NCI-H446 treated with DMSO at 0.1 percent for 48 hours (cell line): Measurements from ENCODE around the gene RPL10.

Experiments used
- DNase-seq: peaks from one replicate; lab custom pipeline; 2025; lab: John Stamatoyannopoulos, UW

Gene RPL10

DNA sequence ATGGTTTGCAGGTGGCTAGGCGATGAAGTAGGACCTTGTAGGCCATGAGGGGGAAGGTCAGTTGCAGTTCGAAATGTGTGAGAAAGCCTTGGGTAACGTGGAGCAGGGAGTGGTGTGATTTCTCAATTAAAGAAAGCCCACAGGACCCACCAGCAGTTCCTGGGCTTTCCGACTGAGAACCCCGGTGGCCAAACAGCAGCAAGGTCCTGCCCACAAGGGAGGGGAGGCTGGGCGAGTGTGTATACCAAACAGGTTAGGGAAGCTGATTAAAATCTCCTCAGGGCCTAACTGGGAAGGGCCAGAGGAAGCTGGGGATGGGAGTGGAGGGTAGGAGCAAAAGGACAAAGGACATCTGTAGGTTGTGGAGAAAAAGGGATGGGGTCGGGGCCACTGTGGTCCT, 32.7 kb downstream of the RPL10 start:
- no peak for DNase-seq

DNA sequence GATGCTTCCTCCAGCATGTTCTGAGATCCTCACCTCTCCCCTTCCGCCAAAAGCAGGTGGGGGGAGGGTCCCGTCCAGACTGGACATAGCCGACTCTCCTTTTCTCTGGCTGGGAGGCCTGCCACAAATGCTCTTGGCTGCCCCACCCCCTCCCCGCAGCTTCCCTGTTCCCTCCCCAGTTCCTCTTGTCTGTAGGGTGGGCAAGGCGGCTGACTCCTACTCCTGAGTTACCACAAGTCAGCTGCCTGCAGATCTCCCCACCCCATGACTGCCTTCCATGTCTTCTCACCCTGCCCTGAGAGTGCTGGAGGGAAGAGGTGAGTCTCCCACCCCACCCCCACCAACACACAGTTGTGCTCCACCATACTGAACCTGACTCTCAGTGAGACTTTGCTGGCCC, 33.2 kb downstream of the RPL10 start:
- no peak for DNase-seq

DNA sequence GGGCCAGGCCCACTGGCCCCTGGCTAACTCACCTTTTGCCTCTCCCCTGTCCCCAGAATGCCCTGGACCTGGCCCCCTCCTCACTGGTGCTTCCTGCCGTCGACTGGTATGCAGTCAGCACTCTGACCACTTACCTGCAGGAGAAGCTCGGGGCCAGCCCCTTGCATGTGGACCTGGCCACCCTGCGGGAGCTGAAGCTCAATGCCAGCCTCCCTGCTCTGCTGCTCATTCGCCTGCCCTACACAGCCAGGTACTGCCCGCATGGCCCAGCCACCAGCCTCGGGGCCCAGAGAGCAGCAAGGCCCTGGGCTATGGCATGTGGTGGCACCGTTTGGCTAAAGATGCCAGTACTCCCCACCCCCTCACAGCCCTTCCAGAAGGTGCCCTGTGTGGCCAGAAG, 34.0 kb downstream of the RPL10 start:
- no peak for DNase-seq

DNA sequence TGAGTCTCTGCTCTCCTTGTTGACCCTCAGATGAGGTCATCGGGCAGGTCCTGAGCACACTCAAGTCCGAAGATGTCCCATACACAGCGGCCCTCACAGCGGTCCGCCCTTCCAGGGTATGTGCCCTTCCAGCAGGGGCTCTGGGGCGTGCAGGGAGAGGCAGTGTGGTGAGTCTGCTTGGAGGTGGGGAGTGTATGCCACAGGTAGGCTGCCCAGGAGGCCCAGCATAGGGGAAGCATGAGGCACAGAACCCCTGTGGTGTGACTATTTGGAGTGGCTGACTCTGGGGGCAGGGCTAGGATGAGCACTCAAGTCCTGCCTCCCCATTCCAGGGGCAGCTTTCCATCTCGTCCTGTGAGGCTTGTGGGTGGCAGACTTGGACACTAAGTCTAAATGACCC, 35.4 kb downstream of the RPL10 start:
- no peak for DNase-seq

DNA sequence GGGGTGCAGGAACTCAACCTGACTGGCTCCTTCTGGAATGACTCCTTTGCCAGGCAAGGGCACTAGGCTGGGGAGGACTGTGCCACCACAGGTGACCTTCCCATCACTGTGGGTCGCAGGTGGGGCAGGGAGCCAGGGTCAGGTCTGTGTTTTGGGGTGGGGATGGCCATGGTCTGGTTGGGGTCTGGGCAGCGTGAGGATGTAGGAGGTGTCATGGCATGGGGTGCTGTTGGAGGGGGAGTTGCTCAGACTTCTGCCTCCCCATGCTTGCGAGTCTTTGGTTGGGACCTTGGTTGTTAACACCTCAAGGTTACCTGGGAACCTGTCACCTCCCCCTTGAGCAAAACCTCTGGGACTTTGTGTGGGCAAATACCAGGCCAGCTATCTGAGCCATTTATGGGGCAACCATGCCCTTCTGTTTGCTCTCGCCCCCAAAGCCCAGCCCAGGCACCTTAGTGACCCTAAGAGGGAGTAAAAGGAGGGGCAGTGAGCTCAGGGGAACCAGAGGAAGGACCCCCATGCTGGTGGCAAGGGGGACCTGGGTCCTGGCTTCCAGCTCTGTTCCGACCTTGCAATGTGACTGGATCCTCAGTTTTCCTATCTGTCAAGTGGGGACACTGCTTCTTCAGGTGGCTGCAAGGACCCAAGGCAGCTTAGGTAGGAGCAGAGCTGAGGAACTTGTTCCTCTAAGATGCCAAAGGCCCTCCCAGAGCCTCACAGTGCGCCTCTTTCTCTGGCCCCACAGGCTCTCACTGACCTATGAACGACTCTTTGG, 36.4 kb downstream of the RPL10 start:
- no peak for DNase-seq

DNA sequence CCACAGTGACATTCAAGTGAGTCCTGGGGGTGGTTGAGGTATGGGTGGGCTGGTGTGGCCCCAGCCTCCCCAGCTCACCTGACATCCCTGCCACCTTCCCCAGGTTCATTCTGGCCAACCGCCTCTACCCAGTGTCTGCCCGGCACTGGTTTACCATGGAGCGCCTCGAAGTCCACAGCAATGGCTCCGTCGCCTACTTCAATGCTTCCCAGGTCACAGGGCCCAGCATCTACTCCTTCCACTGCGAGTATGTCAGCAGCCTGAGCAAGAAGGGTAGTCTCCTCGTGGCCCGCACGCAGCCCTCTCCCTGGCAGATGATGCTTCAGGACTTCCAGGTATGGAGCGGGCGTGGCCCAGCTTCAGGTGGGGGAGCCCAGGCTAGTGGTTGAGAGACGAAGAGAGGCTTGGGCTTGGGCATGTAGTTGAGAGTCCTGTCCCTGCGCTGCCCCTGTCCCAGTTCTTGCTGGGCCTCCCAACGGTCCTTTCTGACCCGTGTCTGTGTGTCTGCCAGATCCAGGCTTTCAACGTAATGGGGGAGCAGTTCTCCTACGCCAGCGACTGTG, 37.1 kb downstream of the RPL10 start:
- DNase-seq, result no peak

DNA sequence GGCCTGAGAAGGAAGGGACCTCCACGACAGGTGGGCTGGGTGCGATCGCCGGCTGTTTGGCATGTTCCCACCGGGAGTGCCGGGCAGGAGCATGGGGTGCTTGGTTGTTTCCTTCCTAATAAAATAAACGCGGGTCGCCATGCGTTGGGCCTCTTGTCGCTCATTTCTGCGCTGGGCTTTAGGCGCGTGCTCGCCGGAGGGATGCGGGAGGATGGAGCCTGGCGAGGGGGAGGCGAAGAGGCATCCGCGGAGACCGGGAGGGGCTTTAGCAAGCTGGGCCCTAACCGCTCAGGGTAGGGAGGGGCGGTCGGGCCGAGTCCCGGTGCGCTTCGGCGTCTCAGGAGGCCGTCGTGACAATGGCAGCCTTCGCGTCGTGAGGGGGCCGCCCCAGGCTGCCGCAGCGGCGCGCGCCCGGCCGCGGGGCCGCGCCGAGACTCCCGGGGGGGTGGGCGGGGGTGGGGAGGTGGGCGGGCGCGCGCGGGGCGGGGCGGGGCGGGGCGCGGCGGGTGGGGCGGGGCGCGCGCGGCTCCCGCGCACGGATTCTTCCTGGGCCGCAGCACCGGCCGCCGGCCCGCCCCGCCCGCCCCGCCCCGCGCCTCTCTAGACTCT, 38.3 kb downstream of the RPL10 start:
- no peak for DNase-seq

DNA sequence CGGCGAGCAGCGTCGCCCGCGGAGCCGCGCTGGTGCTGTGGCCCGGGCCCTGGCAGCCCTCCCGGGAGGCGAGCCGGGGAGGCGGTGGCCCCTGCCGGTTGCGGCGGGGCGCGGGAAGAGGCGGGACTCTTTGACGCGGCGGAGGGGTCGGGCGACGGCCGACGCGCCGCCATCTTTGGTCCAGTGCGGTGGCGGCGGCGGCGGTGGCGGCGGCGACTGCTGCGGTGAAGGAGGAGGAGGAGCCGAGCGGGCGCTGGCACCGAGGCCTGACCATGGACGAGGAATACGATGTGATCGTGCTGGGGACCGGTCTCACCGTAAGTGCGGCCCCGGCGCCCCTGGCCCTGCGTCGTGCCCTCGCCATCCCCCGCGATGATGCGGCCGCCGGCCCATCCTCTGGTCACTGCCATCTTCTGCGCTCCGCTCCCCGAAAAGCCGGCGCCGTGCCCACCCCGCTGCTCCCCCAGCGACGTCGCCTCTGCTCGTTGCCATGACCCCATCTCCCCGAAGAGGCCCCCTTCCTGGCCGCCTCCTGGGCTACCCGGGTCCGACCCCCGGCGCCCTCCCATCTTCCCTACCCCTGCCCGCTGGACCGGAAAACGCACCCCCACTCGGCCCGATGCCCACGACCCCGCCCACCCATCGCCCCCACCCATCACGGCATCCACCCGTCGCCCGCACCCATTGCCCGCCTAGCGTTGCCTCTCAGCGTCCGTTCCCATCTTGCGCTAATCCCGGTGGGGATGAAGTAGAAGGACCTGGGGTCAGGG, 39.0 kb downstream of the RPL10 start, which contains the start of gene GDI1:
GDI1 (plus strand) TSS at position 172 of the 770 bp plus-strand sequence; CDS start at position 273, 101 bp downstream.
- no peak for DNase-seq

DNA sequence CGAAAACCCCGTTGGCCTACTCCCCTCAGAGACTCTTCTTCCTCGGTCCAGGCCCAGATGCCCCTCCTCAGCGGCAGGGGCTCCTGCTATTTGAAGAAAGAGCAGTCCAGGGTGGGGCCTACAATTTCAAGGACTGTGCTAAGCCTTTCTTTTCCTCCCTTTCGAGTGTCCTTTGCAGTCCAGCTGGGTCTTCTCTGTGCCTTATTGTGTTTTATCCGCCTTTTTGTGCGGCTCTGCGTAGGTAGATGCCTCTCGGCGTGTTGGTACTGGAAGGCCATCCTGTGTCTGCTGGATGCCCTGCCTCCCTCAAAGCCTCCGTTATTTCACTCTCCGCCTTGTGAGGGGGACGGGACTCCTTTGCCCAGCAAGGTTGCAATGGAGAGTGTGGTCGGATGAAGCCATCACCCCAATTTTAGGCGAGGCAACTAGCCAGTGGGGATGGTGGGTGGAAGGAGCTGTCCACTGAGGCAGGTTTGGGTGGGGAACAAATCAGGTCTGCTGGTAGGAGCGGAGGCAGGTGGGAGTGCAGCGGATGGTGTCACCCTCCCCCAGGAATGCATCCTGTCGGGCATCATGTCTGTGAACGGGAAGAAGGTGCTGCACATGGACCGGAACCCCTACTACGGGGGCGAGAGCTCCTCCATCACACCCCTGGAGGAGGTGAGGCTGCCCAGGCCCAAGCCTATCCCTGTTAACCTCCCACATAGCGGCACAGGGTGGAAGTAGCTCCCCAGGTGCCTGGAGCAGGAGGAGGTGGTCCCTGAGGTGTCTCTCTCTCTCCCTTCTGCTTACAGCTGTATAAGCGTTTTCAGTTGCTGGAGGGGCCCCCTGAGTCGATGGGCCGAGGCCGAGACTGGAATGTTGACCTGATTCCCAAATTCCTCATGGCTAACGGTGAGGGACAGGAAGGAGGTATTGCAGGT, 40.1 kb downstream of the RPL10 start:
- no peak for DNase-seq

DNA sequence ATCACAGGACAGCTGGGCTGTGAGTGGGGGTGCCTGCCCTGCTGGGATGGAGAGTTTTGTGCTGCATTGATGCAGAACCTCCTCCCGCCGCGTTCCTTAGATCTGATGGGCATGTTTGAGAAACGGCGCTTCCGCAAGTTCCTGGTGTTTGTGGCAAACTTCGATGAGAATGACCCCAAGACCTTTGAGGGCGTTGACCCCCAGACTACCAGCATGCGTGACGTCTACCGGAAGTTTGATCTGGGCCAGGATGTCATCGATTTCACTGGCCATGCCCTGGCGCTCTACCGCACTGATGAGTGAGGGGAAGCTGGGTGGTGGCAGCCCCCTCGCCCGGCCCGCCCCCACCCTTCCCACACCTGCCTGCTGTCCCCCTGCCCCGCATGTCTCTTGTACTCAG, 41.7 kb downstream of the RPL10 start:
- DNase-seq, result no peak

DNA sequence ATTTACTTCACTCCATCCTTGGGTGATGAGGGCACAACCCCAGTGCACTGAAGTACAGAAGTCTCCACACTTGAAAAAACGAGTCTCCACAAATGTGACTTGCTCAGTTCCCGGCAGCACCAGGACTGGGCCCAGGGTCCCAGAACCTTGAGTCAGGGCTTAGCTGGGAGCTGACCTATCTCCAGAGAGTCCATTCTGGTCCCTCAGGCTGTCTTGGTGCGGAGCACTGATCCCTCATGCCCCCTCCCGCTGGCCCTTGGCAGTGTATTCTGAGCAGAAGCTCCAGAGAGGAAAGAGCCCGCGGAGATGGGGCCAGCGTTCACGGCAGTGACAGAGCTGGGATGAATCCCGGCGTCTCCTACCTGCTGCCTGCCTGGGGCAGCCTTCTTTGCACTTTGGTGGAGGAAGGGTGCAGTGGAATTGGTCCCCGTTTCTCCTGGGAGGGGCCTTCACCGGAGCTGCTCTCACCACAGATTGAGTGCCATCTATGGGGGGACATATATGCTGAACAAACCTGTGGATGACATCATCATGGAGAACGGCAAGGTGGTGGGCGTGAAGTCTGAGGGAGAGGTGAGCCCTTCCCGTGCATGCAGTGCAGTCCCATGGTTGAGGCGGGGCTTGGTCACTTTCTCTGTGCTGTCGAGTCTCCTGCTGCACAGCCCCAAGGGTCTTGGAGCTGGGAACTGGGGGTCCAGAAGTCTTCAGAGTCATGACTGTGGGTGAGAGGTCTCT, 42.6 kb downstream of the RPL10 start:
- no peak for DNase-seq

DNA sequence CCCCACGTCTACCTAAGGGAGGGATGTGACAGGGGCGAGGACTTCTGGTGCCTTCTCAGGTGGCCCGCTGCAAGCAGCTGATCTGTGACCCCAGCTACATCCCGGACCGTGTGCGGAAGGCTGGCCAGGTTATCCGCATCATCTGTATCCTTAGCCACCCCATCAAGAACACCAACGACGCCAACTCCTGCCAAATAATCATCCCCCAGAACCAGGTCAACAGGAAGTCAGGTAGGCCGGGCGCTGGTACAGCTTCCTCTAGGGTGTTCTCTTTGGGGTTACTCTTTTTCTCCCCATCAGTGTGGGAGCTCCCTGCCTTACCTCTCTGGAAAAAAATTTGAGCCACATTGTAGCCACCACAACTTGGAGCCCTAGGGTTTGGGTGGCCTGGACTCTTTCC, 43.4 kb downstream of the RPL10 start:
- no peak for DNase-seq

DNA sequence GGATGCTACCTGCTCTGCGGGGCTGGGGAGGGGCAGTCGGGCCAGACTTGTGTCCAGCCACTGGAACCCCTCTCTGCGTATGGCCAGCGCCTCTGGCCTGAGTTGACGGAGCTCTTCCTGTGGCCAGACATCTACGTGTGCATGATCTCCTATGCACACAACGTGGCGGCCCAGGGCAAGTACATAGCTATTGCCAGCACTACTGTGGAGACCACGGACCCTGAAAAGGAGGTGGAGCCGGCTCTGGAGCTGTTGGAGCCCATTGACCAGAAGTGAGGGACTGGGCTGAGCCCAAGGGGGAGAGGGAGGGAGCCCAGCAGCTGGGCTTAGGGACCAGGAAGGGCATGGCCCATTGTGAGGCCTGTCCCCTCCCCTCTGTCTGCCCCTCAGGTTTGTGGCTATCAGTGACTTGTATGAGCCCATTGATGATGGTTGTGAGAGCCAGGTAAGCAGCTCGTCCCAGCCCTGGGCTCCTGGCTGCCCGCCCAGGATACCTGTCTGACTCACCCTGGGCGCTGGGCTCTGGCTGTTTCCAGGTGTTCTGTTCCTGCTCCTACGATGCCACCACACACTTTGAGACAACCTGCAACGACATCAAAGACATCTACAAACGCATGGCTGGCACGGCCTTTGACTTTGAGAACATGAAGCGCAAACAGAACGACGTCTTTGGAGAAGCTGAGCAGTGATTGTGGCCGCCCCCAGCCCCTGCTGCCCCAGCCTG, 44.0 kb downstream of the RPL10 start:
- no peak for DNase-seq

DNA sequence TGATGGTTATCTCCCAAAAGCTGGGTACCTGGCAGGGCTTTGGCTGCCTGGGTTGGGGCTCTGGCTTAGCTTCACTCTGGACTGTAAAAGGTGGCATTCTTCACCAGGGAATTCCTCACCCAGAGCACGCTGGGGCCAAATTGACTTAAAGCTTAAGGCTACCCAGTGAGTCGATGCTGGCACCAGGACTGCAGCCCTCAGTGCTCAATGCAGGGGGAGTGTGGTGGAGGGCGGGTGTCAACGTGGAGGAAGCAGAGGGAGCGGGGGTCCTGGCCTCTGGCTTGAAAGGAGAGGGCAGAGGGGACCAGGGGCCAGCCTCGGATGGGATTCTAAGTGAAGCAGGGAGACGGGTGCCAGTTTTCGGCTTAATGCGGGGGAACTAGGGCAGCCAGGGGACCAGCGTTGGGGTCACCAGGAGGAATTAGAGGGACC, 45.3 kb downstream of the RPL10 start:
- DNase-seq, result no peak

DNA sequence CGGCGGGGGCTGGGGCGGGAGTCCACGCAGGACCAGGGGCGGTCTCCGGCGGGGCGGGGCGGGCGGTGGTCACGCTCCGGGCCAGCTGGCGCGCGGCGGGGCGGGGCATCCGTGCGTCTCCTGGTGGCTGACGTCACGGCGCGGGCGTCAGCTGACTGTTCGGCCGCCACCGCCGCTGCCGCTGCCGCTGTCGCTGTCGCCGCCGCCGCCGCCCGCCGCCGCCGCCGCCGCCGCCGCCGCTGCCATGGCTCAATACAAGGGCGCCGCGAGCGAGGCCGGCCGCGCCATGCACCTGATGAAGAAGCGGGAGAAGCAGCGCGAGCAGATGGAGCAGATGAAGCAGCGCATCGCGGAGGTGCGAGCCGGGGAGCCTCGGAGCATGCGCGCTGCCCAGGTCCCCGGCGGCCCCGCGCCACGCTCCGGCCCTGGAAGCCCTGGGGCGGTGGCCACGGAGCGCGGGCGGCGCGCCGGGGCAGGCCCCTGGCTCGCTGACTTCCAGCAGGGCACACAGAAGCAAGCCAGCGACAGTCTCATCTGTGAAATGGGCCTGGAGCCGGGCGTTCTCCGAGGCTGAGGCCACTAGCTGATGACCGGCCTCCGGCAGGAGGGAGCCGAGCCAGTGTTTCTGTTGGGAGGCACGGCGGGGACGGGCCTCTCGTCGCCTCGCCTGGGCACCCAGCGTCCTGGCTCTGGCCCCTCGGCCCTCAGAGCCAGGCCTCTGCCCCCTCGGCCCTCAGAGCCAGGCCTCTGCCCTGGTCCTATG, 46.0 kb downstream of the RPL10 start, which contains the start of gene FAM50A:
FAM50A (plus strand) TSS at position 150 of the 763 bp plus-strand sequence; CDS start at position 245, 95 bp downstream.
- no peak for DNase-seq

DNA sequence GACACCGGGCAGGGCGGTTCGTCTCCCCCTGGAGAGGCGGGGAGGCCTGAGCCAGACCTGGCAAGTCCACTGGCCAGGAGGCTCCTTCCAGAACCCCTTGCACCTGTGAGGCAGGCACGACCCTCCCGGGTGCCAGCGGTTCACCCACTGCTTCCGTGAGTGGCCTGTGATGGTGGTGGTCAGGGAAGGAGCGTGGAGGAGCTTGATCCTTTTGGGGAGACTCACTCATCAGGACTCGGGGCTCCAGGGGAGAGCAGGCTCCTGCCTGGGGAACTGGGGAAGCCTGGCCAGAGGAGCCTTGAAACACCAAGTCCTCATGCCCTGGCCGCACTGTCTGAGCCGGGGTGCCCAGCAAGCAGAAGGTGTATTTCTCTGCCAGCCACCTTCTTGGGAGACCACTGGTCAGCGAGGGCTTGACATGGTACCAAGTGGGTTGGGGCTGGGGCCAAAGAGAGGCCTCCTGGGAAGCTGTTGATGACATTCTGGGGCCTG, 46.6 kb downstream of the RPL10 start:
- DNase-seq, result no peak

DNA sequence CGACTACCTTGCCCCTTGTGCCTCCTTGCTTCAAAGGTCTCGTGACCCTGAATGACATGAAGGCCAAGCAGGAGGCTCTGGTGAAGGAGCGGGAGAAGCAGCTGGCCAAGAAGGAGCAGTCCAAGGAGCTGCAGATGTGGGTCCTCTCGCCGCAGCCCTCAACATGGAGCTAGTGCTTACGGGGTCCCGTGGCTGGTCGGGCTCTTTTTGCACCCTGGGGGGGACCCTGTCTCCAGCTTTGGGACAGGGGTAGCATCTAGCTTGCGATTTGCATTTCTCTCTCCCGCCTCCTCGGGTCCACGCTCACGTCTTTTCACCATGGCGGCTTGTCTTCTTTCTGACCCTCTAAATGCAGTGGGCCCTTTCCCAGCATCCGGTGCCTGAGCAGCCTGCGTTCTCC, 47.6 kb downstream of the RPL10 start:
- no peak for DNase-seq

DNA sequence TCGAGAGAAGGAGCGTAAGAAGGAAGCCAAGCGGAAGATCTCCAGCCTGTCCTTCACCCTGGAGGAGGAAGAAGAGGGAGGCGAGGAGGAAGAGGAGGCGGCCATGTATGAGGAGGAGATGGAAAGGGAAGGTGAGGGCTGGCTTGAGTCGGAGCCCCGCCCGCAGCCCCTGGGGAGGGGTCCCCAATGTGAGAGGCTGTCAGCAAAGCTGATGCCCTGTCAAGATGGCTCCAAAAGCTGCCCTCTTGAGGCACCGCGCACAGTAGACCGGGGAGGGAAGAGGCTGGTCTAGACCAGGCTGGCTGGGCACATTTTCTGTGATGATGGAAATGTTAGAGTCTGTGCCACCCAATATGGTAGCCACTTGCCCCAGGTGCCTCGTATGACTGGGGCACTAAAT, 48.3 kb downstream of the RPL10 start:
- DNase-seq, result no peak

DNA sequence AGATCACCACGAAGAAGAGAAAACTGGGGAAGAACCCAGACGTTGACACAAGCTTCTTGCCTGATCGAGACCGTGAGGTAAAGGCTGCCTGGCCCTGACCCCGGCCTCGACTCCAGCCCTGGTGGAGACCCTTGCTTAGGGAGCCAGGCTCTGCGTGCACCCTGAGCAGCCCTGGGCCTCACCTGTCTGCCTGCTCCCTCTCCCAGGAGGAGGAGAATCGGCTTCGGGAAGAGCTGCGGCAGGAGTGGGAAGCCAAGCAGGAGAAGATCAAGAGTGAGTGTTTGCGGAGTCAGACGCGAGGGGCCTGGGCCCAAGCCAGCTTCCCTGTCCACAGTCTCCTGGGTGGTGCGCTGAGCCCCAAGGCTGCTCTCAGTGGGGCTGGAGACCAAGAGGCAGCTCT, 50.3 kb downstream of the RPL10 start:
- no peak for DNase-seq
